ENCODE results near the gene BCKDK.
"Not testable (repeated sequence)": the region's sequence is repeated elsewhere in the genome, so short reads cannot be mapped to it uniquely, and the experiment has no call there.

The BCKDK gene

DNA sequence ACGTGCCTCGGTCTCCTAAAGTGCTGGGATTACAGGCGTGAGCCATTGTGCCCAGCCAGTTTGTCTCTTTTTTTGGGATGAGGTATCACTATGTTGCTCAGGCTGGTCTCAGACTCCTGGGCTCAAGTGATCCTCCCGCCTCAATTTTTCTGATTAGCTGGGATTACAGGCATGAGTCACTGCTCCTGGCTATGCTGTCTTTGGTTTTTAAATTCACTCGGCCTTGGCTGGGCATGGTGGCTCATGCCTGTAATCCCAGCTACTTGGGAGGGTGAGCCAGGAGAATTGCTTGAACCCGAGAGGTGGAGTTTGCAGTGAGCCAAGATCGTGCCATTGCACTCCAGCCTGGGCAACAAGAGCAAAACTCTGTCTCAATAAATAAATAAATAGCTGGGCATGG is 36.2 kb downstream of the BCKDK start:
- not testable (repeated sequence) for DNase-seq

DNA sequence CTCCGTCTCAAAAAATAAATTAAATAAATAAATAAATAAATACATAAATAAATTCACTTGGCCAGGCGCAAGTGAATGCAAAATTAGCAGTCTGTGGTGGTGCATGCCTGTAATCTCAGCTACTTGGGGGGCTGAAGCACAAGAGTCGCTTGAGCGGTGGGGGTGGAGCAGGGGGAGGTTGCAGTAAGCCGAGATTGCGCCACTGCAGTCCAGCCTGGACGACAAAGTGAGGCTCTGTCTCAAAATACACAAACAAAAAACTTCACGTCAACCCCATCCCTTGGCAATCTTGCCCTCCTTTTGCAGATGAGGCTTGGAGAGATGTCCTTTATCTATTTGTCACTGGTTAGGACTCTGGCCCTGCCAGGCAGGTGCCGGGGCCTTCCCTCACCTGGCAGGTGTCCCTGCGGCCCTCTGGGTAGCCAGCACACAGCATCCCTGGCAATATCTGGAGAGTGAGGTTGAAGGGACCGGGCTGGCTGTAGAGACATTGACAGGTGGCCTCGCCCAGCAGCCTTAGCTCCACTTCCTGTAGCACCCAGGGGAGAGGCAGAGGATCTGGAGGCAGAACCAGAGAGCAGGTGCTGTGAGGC is 37.3 kb downstream of the BCKDK start:
- DNase-seq, result no peak

DNA sequence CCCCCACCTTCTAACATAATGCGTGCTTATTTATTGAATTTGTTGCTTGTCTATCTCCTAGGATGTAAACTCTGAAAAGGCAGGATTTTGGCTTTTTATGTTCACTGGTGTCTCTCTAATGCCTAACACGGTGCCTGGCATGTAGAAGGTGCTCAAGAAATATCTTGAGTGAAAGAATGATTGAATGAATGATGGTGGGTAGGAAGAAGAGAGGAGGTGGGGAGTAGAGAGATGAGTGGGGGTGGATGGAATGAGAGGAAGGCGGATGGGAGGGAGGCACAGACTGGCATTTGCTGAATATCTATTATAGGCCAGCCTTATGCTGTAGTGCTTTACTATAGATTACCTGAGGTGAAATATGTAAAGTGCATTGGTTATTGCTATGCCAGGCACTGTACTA is 39.4 kb downstream of the BCKDK start:
- no peak for DNase-seq

DNA sequence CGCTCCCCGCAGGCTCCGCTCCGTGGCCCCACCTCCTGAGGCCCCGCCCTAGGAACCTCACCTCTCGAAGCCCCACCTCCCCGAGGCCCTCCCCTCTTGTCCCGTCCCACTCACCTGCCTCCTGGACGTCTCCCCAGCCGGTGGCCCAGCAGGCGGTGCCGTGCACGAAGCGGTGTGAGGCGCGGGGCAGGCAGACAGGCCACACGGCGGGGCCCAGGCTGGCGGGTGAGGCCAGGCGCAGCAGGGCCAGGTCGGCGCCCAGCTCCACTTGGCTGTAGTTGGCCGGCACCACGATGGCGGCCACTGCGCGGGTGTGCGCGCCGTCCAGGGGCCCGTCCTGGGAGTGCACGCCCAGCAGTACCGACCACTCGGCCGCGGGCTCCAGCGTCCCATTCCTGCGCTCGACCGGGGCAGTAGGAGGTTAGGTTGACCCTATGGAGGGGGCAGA is 40.1 kb downstream of the BCKDK start:
- DNase-seq, result no peak

DNA sequence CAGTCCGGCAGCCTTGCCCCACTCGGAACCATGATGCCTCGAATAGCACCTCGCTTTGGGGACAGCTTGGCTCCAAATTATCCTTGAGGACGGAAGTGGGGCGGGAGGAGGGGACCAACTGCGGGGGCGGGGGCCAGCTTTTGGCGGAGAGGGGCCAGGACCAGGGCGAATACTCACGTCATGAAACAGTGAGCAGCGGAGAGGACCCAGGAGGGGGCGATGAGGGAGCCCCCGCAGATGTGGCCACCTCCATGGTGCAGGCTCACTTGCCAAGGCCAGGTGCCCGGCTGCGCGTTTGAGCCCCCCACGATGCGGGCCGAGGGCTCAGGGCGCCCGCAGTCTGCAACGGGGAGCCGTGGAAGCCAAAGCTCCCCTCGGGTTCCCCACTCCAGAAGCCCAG is 40.7 kb downstream of the BCKDK start:
- DNase-seq, result no peak

DNA sequence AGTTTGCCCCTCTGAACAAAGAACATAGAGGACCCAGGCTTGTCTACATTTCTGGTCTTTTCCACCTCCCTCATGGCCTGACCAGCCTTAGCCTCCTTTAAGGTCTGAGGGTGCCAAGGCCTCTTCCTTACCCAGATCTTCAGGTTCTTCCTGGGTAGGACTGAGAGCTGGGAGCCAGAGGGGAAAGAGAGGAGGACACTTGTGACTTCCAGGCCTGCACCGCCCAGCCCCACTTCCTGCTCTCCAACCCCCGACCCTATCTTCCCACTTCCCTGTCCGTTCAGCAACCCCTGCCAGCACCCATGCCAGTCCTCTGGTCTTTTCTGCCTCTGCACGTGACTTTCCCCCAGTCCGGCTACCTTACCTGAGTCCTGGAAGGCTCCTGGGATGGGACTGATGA is 41.1 kb downstream of the BCKDK start:
- DNase-seq, result no peak

DNA sequence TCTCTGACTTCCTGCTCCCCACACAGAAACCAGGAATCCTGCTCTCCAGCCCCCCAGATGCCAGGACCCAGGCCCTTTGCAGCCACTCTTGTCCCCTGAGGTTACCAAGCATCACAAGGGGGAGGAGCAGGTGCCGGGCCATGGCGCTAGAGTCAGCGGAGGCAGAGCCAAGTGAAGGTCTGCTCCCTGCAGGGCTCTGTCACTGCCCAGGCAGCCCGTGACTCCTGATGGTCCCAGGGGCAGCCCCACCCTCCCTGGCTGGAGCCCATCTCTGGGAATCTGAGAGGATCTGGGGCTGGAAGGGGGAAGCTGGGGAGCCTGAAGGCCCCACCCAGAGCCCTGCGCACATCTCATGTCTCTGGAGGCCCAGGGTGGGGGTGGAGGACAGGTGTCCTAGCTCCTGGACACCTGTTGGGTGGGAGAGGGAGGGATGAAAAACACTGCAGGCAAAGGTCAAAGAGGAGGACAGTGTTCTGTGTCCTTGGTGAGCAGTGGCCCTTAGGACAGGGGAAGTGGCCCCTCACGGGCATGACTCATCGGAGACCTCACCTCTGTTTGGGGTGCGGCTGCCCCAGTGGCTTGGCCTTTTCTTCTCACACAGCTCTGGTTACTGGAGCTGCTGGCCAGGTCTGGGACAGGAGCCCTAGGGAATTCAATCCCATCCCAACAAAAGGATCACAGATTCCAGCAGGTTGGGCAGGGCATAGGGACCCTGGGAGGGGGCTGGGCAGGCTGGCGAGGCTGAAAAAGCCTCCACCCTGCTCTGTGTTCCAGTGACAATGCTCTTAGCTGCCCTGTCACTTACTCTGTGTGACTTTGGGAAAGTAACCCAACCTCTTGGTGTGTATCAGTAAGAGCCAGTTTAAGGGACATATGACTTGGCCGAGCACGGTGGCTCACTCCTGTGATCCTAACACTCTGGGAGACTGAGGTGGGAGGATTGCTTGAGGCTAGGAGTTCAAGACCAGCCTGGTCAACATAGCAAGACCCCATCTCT is 42.0 kb downstream of the BCKDK start, which contains the start of gene PRSS36:
Gene PRSS36, minus strand, starts transcription at position 173 of the 997 bp plus-strand sequence. Its CDS starts 31 bp downstream, at position 142.
- no peak for DNase-seq

DNA sequence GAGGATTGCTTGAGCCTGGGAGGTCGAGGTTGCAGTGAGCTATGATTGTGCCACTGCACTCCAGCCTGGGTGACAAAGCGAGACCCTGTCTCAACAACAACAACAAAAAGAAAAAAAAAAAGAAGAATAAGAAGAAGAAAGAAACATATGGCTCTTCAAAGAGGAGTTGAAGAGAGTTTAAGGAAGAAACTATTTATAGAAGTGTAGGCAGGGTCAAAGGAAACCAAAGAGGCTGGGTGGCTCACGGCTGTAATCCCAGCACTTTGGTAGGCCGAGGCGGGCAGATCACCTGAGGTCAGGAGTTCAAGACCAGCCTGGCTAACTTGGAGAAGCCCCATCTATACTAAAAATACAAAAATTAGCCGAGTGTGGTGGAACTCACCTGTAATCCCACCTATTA is 42.8 kb downstream of the BCKDK start:
- DNase-seq, result not testable (repeated sequence)

DNA sequence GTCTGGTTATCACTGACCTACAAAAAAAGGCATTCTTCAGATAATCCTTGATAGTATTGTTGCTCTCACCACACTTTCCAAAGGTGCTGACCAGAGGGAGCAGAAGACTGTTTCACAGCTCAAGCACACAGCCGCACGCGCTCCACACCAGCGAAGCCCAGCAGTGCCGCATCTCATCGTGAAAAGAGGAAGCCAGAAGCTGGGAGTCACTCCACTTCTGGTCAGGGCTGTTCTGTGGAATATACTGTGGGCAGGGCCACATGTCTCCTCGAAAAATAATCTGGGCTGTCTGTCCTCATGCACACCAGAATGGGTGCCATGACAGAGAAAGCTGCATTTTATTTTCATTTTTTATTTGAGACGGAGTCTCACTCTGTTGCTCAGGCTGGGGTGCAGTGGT is 49.0 kb downstream of the BCKDK start:
- DNase-seq, result no peak

Data from activated T-cell treated with anti-CD3 and anti-CD28 coated beads, Interleukin-2, amount 50 U/mL, for 1 hour (primary cell).